H9 (cell line): ENCODE results near the gene DAB2IP. TPM values are rescaled to one million over a fixed set of nuclear protein-coding genes. Genes with fewer than 3 reads are reported as not detected.

ENCODE experiments used
- DNase-seq: peaks from one replicate; pipeline ENCODE4 v3.0.0-alpha.2; 2017
- H2AFZ ChIP-seq: one replicate; pipeline ENCODE4 v1.6.1; 2013; ENCODE audit warnings: mild to moderate bottlenecking, low read length, control low read depth, moderate library complexity
- H2AK5ac ChIP-seq: 2 replicates; pipeline ENCODE4 v1.6.1; 2013; ENCODE audit warnings: low read length, control low read depth, mixed read lengths; ENCODE audit not compliant: insufficient read length
- H2BK120ac ChIP-seq: one replicate; pipeline ENCODE4 v1.6.1; 2013; ENCODE audit warnings: low read depth, mild to moderate bottlenecking, low read length, control low read depth, inconsistent platforms; ENCODE audit not compliant: poor library complexity, severe bottlenecking
- H2BK12ac ChIP-seq: 2 replicates; pipeline ENCODE4 v1.6.1; 2013; ENCODE audit warnings: low read length, control low read depth, mixed read lengths, low read depth; ENCODE audit not compliant: insufficient read length
- H2BK15ac ChIP-seq: 2 replicates; pipeline ENCODE4 v1.6.1; 2013; ENCODE audit warnings: low read depth, low read length, control low read depth
- H2BK20ac ChIP-seq: one replicate; pipeline ENCODE4 v1.6.1; 2013; ENCODE audit warnings: low read depth, mild to moderate bottlenecking, low read length, control low read depth, inconsistent platforms; ENCODE audit not compliant: poor library complexity, severe bottlenecking
- H2BK5ac ChIP-seq: 2 replicates; pipeline ENCODE4 v1.6.1; 2013; ENCODE audit warnings: low read length, control low read depth, mixed read lengths; ENCODE audit not compliant: insufficient read length
- H3K14ac ChIP-seq: 2 replicates; pipeline ENCODE4 v1.6.1; 2013; ENCODE audit warnings: low read length, control low read depth; ENCODE audit not compliant: insufficient read depth
- H3K18ac ChIP-seq: 2 replicates; pipeline ENCODE4 v1.6.1; 2013; ENCODE audit warnings: low read depth, mild to moderate bottlenecking, mixed read lengths, low read length, control low read depth; ENCODE audit not compliant: insufficient read length
- H3K23ac ChIP-seq: 2 replicates; pipeline ENCODE4 v1.6.1; 2013; ENCODE audit warnings: low read length, control low read depth, mixed read lengths, low read depth; ENCODE audit not compliant: insufficient read length
- H3K23me2 ChIP-seq: 2 replicates; pipeline ENCODE4 v1.6.1; 2013; ENCODE audit warnings: low read depth, mild to moderate bottlenecking, mixed read lengths, low read length, control low read depth; ENCODE audit not compliant: insufficient read length, poor library complexity, severe bottlenecking
- H3K27ac ChIP-seq: 2 replicates; pipeline ENCODE4 v1.5.1; 2013; ENCODE audit warnings: low read length, control low read depth, mixed read lengths, low read depth; ENCODE audit not compliant: insufficient read length
- H3K27me3 ChIP-seq: 2 replicates; pipeline ENCODE4 v1.6.1; 2013; ENCODE audit warnings: low read length, control low read depth, inconsistent platforms; ENCODE audit not compliant: insufficient read depth
- H3K4ac ChIP-seq: 2 replicates; pipeline ENCODE4 v1.6.1; 2013; ENCODE audit warnings: low read depth, mild to moderate bottlenecking, control low read depth, inconsistent platforms, low read length, moderate library complexity
- H3K4me1 ChIP-seq: 2 replicates; pipeline ENCODE4 v1.6.1; 2013; ENCODE audit warnings: low read length, control low read depth, inconsistent platforms; ENCODE audit not compliant: insufficient read depth
- H3K4me2 ChIP-seq: 2 replicates; pipeline ENCODE4 v1.6.1; 2013; ENCODE audit warnings: low read length, control low read depth, mixed read lengths; ENCODE audit not compliant: insufficient read length, insufficient read depth
- H3K56ac ChIP-seq: 2 replicates; pipeline ENCODE4 v1.6.1; 2013; ENCODE audit warnings: low read depth, mild to moderate bottlenecking, mixed read lengths, low read length, control low read depth; ENCODE audit not compliant: insufficient read length
- H3K79me1 ChIP-seq: 2 replicates; pipeline ENCODE4 v1.6.1; 2013; ENCODE audit warnings: low read depth, mild to moderate bottlenecking, moderate library complexity, low read length, control low read depth, inconsistent platforms; ENCODE audit not compliant: insufficient read depth, poor library complexity, severe bottlenecking
- H3K79me2 ChIP-seq: 2 replicates; pipeline ENCODE4 v1.6.1; 2013; ENCODE audit warnings: low read length, control low read depth, inconsistent platforms; ENCODE audit not compliant: insufficient read depth
- H3K9ac ChIP-seq: 2 replicates; pipeline ENCODE4 v1.6.1; 2013; ENCODE audit warnings: low read length, control low read depth, mixed read lengths; ENCODE audit not compliant: insufficient read length; ENCODE audit errors: extremely low read depth
- H3K9me3 ChIP-seq: one replicate; pipeline ENCODE4 v1.6.1; 2013; ENCODE audit warnings: low read depth, low read length, inconsistent platforms; ENCODE audit not compliant: control insufficient read depth
- H3T11ph ChIP-seq: one replicate; pipeline ENCODE4 v1.6.1; 2013; ENCODE audit warnings: mild to moderate bottlenecking, low read length, control low read depth, inconsistent platforms
- H4K20me1 ChIP-seq: one replicate; pipeline ENCODE4 v1.6.1; 2013; ENCODE audit not compliant: control insufficient read depth, insufficient read length, insufficient read depth
- H4K5ac ChIP-seq: 2 replicates; pipeline ENCODE4 v1.6.1; 2013; ENCODE audit warnings: low read depth, mild to moderate bottlenecking, mixed read lengths, low read length, control low read depth; ENCODE audit not compliant: insufficient read length
- H4K8ac ChIP-seq: replicated peaks from 2 replicates; pipeline ENCODE4 v1.6.1; 2013; ENCODE audit warnings: low read length, control low read depth, mixed read lengths, low read depth; ENCODE audit not compliant: insufficient read length
- H4K91ac ChIP-seq: 2 replicates; pipeline ENCODE4 v1.6.1; 2013; ENCODE audit warnings: low read depth, mild to moderate bottlenecking, moderate library complexity, mixed read lengths, low read length, control low read depth; ENCODE audit not compliant: insufficient read length
- H3K27ac Mint-ChIP-seq, 3 experiments: 2 replicates in 2 of 3; 3 replicates in 1 of 3; pipeline ENCODE4 v1.8.0; 2020 to 2021; ENCODE audit warnings: mixed read lengths in 3 of 3, mild to moderate bottlenecking in 1 of 3, moderate library complexity in 1 of 3
- H3K27me3 Mint-ChIP-seq: 2 replicates; pipeline ENCODE4 v1.8.0; 2021; ENCODE audit warnings: low read depth, mild to moderate bottlenecking, moderate library complexity, mixed read lengths
- H3K36me3 Mint-ChIP-seq, 3 experiments: 2 replicates in 2 of 3; 3 replicates in 1 of 3; pipeline ENCODE4 v1.8.0; 2020 to 2021; ENCODE audit warnings: low read depth in 3 of 3, mixed read lengths in 3 of 3; ENCODE audit not compliant: insufficient read depth in 1 of 3
- H3K4me1 Mint-ChIP-seq, 2 experiments: 2 replicates each; pipeline ENCODE4 v1.8.0; 2020; ENCODE audit warnings: mixed read lengths in 2 of 2
- H3K4me3 Mint-ChIP-seq, 2 experiments: 2 replicates in 1 of 2; 3 replicates in 1 of 2; pipeline ENCODE4 v1.8.0; 2020 to 2021; ENCODE audit warnings: mild to moderate bottlenecking in 2 of 2, mixed read lengths in 2 of 2, moderate library complexity in 1 of 2
- H3K9me3 Mint-ChIP-seq, 2 experiments: 2 replicates in 1 of 2; 3 replicates in 1 of 2; pipeline ENCODE4 v1.8.0; 2020; ENCODE audit warnings: mild to moderate bottlenecking in 2 of 2, mixed read lengths in 2 of 2, moderate library complexity in 1 of 2
- WGBS: extraction: QIAGEN DNeasy Blood & Tissue Kit; methylation state at CpG from one replicate; pipeline ENCODE4 v1.1.7; 2013; ENCODE audit warnings: missing lambda C conversion rate, low lambda C conversion rate, mixed read lengths; ENCODE audit not compliant: insufficient read length; ENCODE audit errors: extremely low coverage; 5-methylcytosine and 5-hydroxymethylcytosine counted together
- total RNA-seq: library from RNA; stranded (reverse); gene quantifications from 2 replicates; pipeline ENCODE4 v1.2.1, GENCODE V29; 2021
- TF ChIP-seq, protein P1 (sequence below): fragments of 200-600 bp; sonication (generic); conservative IDR thresholded peaks from 3 replicates; pipeline ENCODE4 v1.8.0; 2021; ENCODE audit warnings: antibody characterized with exemption, mild to moderate bottlenecking

DAB2IP gene
- total RNA-seq, 1 experiment from 2014 or later, result 22.6 TPM

- Histone ChIP-seq H3K9me3 (no peaks in the 10 kb centered on the region), H4K5ac (no peak overlapping the region), H3K9ac (no peak overlapping the region), H2BK15ac (no peak overlapping the region), H4K8ac (no peak overlapping the region), H3K14ac (no peak overlapping the region), H3K27ac (no peak overlapping the region), H2BK12ac (no peak overlapping the region), H3T11ph (no peak overlapping the region), H3K79me2 (peaks cover 3% of the 10 kb centered on the region; the same call in 1 of the 2 replicates), H3K4me2 (peak overlapping the region; percentile 7), H3K23ac (no peak overlapping the region), H2AFZ (no peak overlapping the region), H4K20me1 (no peaks in the 10 kb centered on the region), H2BK120ac (no peak overlapping the region), H3K27me3 (no peaks in the 10 kb centered on the region), H2BK5ac (no peak overlapping the region), H3K4me1 (peaks cover 6% of the 10 kb centered on the region; the same call in 1 of the 2 replicates), H3K23me2 (peaks cover 13% of the 10 kb centered on the region), H3K56ac (no peak overlapping the region), H3K18ac (no peak overlapping the region), H3K4ac (no peak overlapping the region), H2BK20ac (no peak overlapping the region), H2AK5ac (no peak overlapping the region), H4K91ac (no peak overlapping the region), H3K79me1 (no peaks in the 10 kb centered on the region)
- peaks cover 0 to 2% (median 0%) of the 10 kb centered on the region in 3 experiments; a peak in 2 of 7 replicates for H3K36me3 Mint-ChIP-seq
- peak overlapping the region in 1 of 3 experiments; percentile 16; a peak in 2 of 7 replicates for H3K27ac Mint-ChIP-seq
- peaks cover 51 to 66% of the 10 kb centered on the region in 2 experiments for H3K4me1 Mint-ChIP-seq
- no peak for DNase-seq
- TF ChIP-seq, protein P1, sequence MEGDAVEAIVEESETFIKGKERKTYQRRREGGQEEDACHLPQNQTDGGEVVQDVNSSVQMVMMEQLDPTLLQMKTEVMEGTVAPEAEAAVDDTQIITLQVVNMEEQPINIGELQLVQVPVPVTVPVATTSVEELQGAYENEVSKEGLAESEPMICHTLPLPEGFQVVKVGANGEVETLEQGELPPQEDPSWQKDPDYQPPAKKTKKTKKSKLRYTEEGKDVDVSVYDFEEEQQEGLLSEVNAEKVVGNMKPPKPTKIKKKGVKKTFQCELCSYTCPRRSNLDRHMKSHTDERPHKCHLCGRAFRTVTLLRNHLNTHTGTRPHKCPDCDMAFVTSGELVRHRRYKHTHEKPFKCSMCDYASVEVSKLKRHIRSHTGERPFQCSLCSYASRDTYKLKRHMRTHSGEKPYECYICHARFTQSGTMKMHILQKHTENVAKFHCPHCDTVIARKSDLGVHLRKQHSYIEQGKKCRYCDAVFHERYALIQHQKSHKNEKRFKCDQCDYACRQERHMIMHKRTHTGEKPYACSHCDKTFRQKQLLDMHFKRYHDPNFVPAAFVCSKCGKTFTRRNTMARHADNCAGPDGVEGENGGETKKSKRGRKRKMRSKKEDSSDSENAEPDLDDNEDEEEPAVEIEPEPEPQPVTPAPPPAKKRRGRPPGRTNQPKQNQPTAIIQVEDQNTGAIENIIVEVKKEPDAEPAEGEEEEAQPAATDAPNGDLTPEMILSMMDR, result no peak
- peak overlapping the region; percentile 63 to 79 for H3K4me3 Mint-ChIP-seq
- H3K27me3 Mint-ChIP-seq, result peaks cover 37% of the 10 kb centered on the region
- H3K9me3 Mint-ChIP-seq, result no peaks in the 10 kb centered on the region
- no CpG with 5 or more reads among the region's 9 CpGs for WGBS
Observed at GRCh38 chr9:121651008-121651294, 483 bp upstream of the DAB2IP start.
